ENCODE results near the gene KLHL18.

- TF ChIP-seq CTCF (IDR thresholded peaks at IDR 0.05) (no peak), EP300 (IDR thresholded peaks at IDR 0.05) (no peak), POLR2A (IDR thresholded peaks at IDR 0.05) (no peak)
Measured at GRCh38 chr3:47266709-47267489, 15.8 kb upstream of the KLHL18 start.

Measured in suprapubic skin (tissue), 3 donors.